Right lobe of liver (tissue), 4 donors: ENCODE data around the gene DDX52.

ENCODE experiments used
- CTCF ChIP-seq, 4 donors: fragments of 200-600 bp in 3 of 4; fragments of 450-650 bp in 1 of 4; IDR thresholded peaks; one replicate each; pipeline versions ENCODE4 v1.5.1 to v1.8.0; 2016 to 2022; ENCODE audit warnings: antibody characterized with exemption in 4 of 4, mild to moderate bottlenecking in 2 of 4
- POLR2A ChIP-seq: fragments of 450-650 bp; IDR thresholded peaks from one replicate; pipeline ENCODE4 v1.6.1; 2017; ENCODE audit warnings: antibody characterized with exemption, mild to moderate bottlenecking
- donor health status: DM: no; HTN: no; CAD: no.
- donor health status: DM: no; HTN: no; CAD: no.
- donor health status: DM: no; HTN: yes; CAD: no.

- TF ChIP-seq CTCF (IDR thresholded peaks at IDR 0.05) (no peak), POLR2A (no peak)
Measured at GRCh38 chr17:37651849-37652248, 8.6 kb upstream of the DDX52 start.
